GM21529 (cell line): ENCODE results near the gene CMTM3.
A peak's percentile ranks its signal among the peaks of the same experiment; 100 is the strongest.
"Not testable (repeated sequence)": the region's sequence is repeated elsewhere in the genome, so short reads cannot be mapped to it uniquely, and the experiment has no call there.

Experiments used
- ATAC-seq: cut with Tn5 transposase; IDR thresholded peaks from one replicate; pipeline ENCODE4 v1.9.1; 2021; ENCODE audit not compliant: unreplicated experiment

Gene CMTM3

DNA sequence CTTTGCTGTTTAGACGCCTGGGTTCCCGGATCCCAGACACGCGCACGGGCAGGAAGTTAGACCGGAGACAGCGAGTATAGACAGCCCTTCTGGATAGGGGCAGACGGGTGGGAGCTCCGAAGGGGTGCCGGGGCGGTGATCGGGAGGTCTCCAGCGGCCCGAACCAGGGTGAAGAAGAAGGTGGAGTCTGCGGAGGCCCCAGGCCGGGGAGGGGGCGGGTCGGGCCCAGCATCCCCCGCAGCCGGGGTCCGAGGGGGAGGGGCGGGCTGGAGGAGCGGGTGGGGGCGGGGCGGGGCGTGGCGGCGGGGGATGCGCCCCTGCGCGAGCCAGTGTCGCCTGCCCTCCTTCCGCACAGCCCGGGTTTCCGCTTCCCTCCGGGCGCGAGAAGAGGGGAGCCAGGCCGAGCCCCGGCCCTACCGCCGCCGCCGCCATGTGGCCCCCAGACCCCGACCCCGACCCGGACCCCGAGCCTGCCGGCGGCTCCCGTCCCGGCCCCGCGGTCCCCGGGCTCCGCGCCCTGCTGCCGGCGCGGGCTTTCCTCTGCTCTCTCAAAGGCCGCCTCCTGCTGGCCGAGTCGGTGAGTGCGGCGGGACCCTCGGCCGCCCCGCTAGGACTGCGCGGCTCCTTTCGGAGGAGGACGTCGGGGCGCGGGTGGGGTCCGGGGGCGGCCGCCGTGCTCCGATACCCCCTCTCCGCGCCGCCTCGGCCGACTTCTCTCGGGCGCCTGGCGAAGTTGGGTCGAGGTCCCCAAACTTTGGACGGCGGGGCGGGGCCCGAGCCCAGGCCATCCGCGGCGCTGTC, at the start of gene CMTM3:
TSS of gene CMTM3 (plus strand) at position 329 of the 801 bp plus-strand sequence. CDS start at position 431, 102 bp downstream.
- ATAC-seq = peak; percentile 48

DNA sequence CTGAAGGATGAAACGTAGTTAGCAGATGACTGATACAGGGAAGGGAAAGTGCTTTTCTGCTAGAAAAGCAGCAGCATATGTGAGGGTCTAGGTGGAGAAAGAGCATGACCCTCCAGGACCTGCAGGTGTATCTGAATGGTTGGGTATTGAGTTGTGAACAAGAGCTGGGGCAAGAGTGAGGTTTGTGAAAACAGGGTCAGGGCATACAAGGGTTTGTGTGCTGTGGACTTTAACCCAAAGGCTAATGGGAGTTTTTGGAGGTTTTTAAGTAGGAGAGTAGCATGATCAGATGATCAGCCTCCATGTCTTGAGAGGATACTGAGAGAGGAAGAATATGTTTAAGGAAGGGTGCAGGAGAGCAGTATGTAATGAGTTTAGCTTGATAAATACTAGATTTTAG, 44.4 kb upstream of the CMTM3 start:
- ATAC-seq = no peak

DNA sequence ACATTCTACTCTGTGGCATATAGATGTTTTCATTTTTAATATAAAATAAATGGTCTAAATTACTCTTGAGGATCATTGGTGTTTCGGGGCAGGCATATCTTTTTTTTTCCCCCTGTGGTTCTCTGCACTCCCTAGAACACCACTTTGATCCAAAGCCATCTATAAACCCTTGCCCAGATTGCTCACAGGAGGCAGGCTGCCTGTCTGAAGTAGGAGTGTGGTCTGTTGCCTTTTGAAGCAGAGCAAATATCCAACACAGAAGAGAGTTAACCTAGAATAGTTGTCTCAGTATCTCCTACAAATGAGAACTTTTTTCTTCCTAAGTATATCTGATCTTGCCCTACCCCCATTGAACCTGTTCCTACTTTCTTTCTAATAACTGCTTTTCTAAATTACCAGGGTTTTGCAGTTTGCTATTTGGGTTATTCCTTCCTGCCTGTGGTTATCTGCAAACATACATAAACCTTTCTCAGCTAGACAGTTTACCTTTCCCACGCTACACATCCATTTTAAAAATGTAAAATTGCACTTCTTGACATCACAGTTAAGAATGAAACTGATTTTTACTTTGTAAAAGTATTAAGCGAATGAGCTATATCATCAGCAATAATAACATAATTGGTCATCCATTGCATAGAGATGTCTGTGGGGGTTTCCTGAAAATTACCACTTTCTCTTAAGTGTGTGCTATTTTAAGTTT, 43.0 kb upstream of the CMTM3 start:
- ATAC-seq = no peak

GRCh38 chr16:66562409-66562808, 42.1 kb upstream of the CMTM3 start:
- no peak for ATAC-seq

GRCh38 chr16:66562986-66563385, 41.5 kb upstream of the CMTM3 start:
- no peak for ATAC-seq

DNA sequence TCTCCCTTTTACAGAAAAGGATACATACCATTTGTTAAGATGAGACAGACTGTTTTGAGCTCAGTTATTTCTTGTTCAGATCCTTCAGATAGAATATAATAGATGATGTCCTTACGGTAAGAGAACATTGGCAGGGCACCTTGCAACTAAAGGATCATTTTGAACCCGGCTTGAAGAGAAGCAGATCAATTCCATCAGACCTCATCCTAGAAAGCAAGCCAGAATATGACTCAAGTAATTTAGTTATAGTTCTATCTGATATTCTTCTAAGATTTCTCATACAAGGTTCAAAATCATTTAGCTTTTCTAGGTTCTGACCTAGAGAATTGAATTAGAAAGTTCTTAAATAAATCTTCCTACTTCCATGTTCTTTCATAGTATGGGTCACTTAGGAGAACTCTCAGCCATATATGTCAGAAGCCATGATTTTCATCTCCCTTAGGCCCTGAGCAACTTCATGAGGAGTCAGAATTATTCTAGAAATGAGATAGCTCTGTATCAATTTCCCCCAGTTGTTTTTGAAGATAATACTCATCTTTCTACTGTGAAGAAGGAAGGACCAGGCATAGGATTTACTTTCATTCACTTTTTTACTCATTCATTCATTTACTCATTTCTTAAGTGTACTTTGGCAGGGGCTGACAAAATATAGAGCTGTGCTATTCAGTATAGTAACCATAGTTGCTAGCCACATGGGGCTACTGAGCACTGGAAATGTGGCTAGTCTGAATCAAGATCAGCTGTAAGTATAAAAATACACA, 40.8 kb upstream of the CMTM3 start:
- no peak for ATAC-seq

DNA sequence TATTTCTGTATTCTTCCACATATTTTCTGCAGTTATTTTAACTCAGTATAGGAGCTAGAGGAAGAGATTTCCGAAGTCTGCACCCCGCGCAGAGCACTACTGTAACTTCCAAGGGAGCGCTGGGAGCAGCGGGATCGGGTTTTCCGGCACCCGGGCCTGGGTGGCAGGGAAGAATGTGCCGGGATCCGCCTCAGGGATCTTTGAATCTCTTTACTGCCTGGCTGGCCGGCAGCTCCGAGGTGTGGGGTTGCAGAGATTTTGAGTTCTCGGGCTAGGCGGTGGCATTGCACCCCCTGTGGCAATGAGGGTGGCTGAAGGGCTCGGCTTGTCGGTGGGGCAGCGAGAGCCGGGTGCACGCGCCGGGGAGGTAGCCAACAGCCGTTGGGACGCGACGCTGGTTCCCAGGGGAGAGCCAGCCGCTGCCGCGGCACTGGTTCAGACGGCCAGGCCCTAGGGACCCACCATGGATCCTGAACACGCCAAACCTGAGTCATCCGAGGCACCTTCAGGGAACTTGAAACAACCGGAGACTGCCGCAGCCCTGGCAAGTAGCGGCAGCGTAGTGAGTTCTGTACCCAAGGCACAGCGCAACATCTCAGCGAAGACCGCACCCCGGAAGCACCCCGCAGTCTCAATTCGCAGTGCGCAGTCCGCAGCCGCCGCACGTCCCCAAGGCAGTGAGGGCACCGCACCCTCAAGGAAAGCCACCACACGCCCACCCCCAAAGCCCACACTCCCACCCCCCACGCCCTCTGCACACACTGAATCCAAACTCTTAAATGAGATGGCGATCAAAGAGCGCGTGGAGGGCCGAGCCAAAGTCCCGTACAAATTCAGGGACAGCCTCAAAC, 38.2 kb upstream of the CMTM3 start, which contains the start of gene CMTM1:
TSS of gene CMTM1 (plus strand) at position 389 of the 851 bp plus-strand sequence. CDS start at position 464, 75 bp downstream.
- no peak for ATAC-seq

- ATAC-seq = not testable (repeated sequence)
Observed at GRCh38 chr16:66567270-66567669, 37.2 kb upstream of the CMTM3 start.

DNA sequence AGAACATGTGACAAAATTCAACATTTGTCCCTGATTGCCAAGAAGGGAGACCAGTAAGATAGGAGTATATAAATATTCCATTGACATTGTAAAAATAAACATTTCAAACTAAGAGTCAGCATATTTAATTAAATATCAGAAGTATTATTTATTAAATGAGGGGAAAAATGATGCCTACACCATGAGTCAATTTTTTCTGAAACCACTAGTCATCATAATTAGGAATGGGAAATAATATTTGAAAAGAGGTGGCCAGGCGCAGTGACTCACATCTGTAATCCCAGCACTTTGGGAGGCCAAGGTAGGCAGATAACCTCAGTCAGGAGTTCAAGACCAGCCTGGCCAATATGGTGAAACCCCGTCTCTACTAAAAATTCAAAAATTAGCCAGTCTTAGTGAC, 36.1 kb upstream of the CMTM3 start:
- no peak for ATAC-seq

- no peak for ATAC-seq
Observed at GRCh38 chr16:66569131-66569530, 35.4 kb upstream of the CMTM3 start.

DNA sequence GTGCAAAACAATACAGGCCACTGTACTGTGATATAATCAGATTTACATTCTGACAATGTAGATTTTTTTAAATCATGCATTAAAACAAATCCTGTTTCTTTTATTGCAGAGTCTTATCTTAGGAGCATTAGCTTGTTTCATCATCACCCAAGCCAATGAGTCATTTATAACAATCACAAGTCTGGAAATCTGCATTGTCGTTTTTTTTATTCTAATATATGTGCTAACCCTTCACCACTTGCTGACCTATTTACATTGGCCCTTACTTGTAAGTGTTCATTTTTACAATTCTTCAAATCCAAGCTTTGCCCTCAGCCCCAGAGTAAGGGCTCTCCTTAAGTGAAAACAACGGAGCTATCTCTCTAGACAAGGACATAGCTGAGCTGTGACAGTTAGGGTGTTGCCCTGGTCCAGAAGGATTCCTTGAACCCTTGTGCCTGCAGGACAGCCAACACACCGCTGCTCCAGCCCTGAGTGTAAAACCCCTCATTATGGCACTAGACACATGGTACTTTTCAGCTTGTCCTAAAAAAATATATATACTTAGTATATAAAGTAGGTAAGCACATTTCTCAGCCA, 34.6 kb upstream of the CMTM3 start:
- ATAC-seq = no peak

GRCh38 chr16:66572356-66572755, 32.1 kb upstream of the CMTM3 start:
- no peak for ATAC-seq

- ATAC-seq = no peak
Observed at GRCh38 chr16:66574081-66574480, 30.4 kb upstream of the CMTM3 start.

- ATAC-seq = no peak
Observed at GRCh38 chr16:66574531-66574930, 30.0 kb upstream of the CMTM3 start.

- ATAC-seq = no peak
Observed at GRCh38 chr16:66575060-66575459, 29.4 kb upstream of the CMTM3 start.

DNA sequence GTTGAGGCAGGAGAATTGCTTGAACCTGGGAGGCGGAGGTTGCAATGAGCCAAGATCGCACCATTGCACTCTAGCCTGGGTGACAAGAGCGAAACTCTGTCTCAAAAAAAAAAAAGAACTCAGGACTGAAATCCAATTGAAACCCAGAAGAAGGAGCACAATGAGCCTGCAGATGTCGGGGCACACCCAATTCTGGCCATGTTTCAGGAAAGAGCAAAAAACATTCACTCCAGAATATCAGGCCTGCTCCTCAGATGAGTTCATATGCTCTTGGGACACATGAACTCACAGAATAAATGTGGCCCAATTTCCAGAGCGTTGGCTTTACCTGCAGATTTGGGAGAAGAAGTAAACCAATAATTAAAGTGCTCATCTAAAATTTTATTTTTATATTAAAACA, 28.2 kb upstream of the CMTM3 start:
- no peak for ATAC-seq

- no peak for ATAC-seq
Observed at GRCh38 chr16:66578651-66579531, 25.6 kb upstream of the CMTM3 start, which contains the start of gene CMTM2. TSS of gene CMTM2 (plus strand) at chr16:66579463. CDS start at chr16:66579608, 145 bp downstream.

DNA sequence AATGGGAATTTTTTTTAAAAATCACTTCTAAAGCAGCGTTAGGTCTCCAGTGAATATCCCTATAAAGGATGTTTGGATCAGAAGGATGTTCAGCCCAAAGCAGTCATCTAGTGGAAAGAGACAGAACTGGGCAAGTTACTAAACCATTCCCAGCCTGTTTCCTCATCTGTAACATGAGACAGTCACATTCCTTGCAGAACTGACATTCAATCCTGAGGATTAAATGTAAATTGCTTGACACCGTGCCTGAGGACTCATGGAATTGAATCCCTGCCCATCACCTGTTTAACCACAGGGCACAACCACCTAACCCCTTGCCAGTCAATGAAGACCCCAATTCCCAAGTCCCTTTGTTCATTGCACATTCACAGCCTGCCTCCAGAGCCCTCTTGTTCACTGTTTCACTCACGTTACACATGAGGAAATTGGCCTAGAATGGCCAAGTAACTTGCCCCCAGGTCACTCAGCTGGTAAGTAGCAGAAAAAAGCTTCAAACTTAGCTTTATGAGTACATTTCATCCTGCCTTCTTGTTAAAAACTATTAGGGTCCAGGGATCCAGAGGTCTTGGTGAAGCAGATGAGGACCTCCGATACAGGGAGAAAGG, 23.8 kb upstream of the CMTM3 start:
- ATAC-seq = no peak
